Body of pancreas (tissue), 4 donors: ENCODE data around the gene MAML2.

Source experiments
- CTCF ChIP-seq, 7 experiments: fragments of 450-650 bp in 4 of 7; fragments of 200-600 bp in 3 of 7; sonication (generic) in 3 of 7; IDR thresholded peaks; one replicate each; pipeline ENCODE4 v1.5.1; 2016 to 2019; ENCODE audit warnings: antibody characterized with exemption in 7 of 7
- POLR2A ChIP-seq, 3 donors: fragments of 450-650 bp; IDR thresholded peaks; one replicate each; pipeline ENCODE4 v1.6.1; 2016; ENCODE audit warnings: antibody characterized with exemption in 3 of 3, mild to moderate bottlenecking in 2 of 3

- TF ChIP-seq POLR2A (IDR thresholded peaks at IDR 0.05) (no peak), CTCF (IDR thresholded peaks at IDR 0.05) (no peak)
Measured at GRCh38 chr11:96173422-96173821, 169.6 kb downstream of the MAML2 start.
